ENCODE data around the gene OTOG.

DNA sequence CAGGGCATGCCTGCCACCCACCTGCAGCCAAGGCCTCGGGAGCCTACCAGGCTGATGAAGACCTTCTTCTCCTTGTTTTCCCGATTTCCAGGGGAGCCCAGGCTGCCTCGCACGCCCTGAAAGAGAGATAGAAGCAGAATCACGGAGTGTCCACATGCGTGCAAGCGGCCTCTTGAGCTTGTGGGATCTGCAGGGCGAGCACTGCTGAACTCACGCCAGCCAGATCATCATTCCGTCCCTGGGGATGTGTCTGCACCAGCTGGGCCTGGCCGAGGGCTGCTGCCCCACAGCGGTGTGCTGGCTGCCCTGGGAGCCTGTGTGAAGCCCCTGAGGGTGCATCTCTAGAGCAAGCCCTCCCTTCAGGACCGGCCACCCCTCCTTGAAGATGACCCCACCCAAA, 20.7 kb upstream of the OTOG start:
- TF ChIP-seq POLR2A (IDR thresholded peaks at IDR 0.05; ENCODE audit: low read depth, low read length), result no peak
- TF ChIP-seq GATA2 (IDR thresholded peaks at IDR 0.05; ENCODE audit: insufficient read depth, insufficient read length, low read depth, low read length), result no peak
- no peak for TF ChIP-seq POLR2AphosphoS5 (IDR thresholded peaks at IDR 0.05; ENCODE audit: insufficient read depth, low read depth, low read length)
- TF ChIP-seq EZH2 (IDR thresholded peaks at IDR 0.05; ENCODE audit: borderline replicate concordance, low read depth, low read length, severe bottlenecking), result no peak

All from endothelial cell of umbilical vein (primary cell).